GM12801 (cell line): ENCODE results near the gene SLC9A1.

Experiments
- CTCF ChIP-seq: IDR thresholded peaks from one replicate; pipeline ENCODE4 v1.5.1; 2011; ENCODE audit warnings: control low read depth; ENCODE audit not compliant: insufficient read length; ENCODE audit errors: extremely low read depth

SLC9A1 gene

GRCh38 chr1:27108588-27108987 is 46.3 kb downstream of the SLC9A1 start:
- no peak for TF ChIP-seq CTCF

GRCh38 chr1:27106561-27107323 is 48.2 kb downstream of the SLC9A1 start:
- no peak for TF ChIP-seq CTCF

DNA sequence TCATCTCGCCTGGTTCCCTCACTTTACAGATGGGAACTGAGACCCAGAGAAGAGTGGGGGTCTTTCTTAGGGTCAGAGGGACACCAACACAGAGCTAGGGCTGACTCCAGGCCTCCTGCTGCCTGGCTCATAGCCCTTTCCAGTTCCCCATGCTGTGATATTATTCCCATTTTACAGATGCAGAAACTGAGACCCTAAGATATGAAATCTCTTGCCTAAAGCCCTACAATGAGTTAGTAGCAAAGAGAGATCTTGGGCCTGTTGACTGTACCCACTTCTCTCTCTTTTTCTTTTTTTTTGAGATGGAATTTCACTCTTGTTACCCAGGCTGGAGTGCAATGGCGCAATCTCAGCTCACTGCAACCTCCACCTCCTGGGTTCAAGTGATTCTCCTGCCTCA is 49.9 kb downstream of the SLC9A1 start:
- TF ChIP-seq CTCF = no peak

DNA sequence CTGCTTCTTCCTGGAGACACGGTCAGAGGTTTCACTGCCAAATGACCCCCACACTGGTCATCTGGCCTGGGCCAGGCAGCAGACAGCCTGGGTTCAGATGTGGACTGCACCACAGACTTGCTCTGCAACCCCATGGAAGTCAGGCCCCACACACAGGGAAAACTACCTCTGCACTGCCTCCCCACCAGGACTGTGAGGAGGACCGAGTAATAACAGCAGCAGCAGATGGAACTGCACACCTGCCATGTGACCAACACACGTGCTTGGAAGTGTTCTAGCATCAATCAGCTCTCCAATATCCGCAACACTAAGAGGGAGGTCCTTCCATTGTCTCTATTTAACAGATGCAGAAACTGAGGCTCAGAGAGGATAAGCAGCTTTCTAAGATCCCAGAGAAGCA is 51.4 kb downstream of the SLC9A1 start:
- TF ChIP-seq CTCF = no peak

DNA sequence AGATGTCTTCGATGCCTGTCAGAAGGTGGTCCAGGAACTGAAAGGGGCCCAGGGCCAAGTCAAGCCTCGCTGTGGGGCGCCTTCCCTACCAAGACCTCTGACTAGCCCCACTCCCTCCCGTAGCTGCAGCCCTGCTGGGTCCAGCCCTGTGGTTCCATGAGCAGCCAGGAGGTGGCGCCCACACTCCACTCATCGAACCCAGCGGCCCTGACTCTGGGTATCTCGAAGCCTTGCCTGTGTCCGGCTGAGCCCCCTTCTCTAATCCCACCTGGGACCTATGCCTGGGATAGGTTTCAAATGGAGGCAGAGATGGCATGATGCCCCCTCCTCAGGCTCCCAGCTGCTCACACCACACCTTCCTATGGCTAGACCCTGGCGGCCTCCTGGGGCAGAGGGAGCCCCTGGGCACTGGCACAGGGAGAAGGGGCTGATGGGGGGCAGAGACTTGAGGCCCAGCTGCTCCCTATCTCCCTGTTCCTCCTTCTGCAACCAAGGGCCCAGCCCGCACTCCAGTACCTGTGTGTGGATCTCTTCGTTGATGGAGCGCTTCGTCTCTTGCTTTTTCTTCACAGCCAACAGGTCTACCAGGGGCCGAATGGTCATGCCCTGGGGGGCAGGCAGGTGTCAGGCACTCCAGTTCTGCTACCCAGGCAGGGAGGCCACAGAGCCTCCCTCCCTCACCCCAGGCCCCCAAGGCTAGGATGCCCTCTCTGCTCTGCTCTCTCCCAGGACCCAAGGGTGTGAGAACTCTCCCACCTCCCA is 52.0 kb downstream of the SLC9A1 start:
- no peak for TF ChIP-seq CTCF

- no peak for TF ChIP-seq CTCF
Observed at GRCh38 chr1:27102134-27102706, 52.7 kb downstream of the SLC9A1 start.

- TF ChIP-seq CTCF = no peak
Observed at GRCh38 chr1:27101696-27102095, 53.2 kb downstream of the SLC9A1 start.
